Erythroblast (primary cell): ENCODE measurements around the gene PCA3.

Experiments
- DNase-seq, 2 experiments: peaks; one replicate each; lab custom pipeline; 2025; lab: John Stamatoyannopoulos, UW
- GATA1 ChIP-seq: IDR thresholded peaks from 2 replicates; pipeline ENCODE4 v1.6.1; 2011; ENCODE audit warnings: low read depth, mild to moderate bottlenecking, control low read depth, low read length, moderate library complexity
- POLR2A ChIP-seq: IDR thresholded peaks from 2 replicates; pipeline ENCODE4 v1.6.1; 2011; ENCODE audit warnings: mild to moderate bottlenecking, low read length

PCA3 gene

DNA sequence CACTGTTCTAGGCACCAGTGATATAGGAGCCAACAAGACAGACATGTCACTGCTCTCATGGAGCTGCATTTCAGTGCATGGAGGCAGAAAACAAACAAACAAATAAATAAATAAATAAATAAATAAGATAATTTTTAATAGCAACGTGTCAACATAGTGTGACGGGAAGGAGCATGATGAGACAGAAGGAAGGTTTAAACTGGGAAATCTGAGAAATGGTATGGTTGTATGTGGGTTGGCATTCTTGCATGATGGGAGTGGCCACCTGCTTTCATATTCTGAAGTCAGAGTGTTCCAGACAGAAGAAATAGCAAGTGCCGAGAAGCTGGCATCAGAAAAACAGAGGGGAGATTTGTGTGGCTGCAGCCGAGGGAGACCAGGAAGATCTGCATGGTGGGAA lies at the start of gene PCA3:
Gene PCA3 (plus strand): TSS at position 301 of the 400 bp plus-strand sequence.
- TF ChIP-seq GATA1: no peak
- no peak for TF ChIP-seq POLR2A
- no peak for DNase-seq

DNA sequence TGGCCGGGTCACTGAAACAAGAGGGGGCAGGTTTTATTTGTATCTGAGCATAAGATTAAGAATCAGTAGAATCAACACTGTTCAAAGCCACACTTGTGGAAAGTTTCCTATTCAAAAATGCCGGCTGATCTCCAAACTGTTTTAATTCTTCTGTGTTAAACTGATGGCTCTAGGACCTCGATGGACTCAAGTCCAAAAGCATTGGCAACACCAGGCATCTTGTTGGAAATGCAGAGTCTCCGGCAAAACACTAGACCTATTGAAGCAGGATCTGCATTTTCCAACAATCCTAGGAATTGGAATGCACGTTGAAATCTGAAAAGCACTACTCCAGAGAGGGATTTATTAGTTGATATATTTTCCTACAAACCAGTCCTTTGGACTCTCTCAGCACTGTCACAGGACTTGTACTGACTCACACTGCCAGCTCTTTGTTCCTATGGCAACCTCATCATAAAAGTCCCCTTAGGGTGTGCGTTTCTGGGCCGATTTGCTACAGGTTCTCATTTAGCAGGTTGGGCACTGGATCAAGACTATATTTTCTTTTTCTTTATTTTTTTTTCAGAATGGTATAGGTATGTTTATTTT lies 48.1 kb upstream of the PCA3 start:
- TF ChIP-seq POLR2A (no peak), GATA1 (no peak)
- DNase-seq: no peak

DNA sequence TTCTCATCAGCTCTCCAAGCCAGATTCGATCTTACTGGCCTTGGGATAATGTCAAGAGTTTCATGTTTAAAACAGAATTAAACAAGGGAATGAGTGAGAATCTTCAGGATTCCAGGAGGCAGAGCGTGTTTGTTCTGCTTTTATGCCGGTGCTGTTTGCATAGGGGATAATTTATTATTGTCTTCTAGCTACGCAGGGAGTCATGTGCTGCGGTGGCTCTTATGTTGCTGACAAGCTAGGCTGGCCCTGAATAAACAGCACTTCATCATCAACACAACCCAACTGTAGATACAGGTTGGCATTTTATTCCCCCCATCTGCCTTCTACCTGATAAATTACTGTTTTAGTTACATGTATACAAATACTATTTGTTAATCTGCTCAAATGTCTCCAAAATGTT lies 47.1 kb upstream of the PCA3 start:
- no peak for DNase-seq
- no peak for TF ChIP-seq POLR2A
- no peak for TF ChIP-seq GATA1

DNA sequence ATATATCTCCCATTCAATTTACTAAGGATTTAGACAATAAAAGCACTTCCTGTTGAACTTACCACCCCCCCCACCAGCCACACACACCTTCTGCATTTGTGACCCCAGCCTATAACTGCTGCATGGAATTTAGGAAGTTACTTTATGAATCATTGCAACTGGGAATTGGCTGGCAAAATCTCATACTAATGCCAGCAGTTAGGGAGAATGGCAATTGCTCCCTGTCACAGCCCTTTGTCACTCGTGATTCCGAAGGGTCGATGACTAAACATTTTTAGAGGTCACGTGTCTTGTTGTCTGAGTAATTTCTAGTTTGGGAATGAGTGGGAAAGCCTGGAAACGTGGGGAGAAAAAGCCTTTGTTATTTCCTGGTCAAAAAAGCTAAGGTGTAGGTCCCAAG lies 46.6 kb upstream of the PCA3 start:
- no peak for DNase-seq
- no peak for TF ChIP-seq GATA1
- no peak for TF ChIP-seq POLR2A

DNA sequence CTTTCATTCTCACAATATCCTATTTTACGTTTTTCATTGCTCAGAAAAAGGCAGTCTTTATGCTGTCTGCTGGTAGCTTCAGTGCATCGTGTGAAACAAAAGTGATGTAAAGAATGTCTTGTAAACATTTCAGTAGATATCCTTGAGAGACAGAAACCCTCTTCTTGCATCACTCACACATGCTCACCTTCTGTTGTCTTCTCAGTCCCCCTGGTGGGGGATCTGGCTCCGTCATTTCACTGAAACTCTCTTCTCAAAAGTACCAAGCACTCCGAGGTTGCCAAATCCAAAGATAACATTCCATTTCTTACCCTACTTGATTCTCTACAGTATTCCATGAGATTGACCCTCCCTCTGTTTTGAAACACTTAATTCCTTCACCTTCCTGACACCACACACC lies 46.1 kb upstream of the PCA3 start:
- DNase-seq: no peak
- TF ChIP-seq POLR2A (no peak), GATA1 (no peak)

DNA sequence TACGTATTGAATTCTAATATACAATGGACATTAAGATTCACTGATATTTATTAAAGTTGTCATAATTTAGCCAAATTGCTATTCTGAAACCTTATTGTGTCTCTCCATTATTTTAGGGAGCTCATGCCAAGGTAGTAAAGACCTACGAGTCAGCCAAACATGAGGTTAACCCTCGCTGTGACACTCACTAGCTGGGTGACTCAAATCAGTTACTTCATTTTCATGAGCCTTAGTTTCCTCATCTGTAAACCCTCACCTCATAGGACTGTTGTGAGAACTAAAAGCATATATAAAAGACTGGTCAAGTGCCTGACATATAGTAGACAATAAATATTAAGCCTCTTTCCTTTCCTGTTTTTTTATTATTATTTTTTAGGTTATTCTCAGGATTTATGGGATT lies 44.0 kb upstream of the PCA3 start:
- no peak for DNase-seq

DNA sequence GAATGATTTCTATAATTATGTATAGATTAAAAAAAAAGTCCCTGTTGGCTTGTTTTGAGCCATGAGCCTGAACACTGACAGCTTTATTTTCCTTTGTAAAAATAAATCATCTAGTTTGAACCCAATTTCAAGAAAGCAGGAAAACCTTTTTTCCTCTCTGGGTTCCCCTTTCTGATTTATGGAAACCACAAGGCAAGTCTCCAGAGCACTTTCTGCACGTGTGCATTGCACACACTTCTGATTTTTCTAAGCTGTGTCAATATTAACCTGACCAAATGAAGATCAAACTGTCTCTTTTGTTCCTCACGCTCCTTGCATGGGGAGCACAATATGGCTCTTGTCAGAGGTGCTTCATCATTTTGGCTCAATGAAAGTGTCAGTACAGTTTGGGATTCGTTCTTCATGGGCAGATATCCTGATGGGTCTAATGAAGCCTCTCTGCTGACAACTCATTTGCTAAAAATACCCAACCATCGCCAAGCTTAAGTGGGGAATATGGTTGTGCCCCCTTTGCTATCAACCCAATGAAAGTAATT lies 39.2 kb upstream of the PCA3 start:
- TF ChIP-seq POLR2A: no peak
- no peak for TF ChIP-seq GATA1
- no peak for DNase-seq

More for the DNA sequence above, 44.0 kb upstream of the PCA3 start:
- no peak for TF ChIP-seq POLR2A
- no peak for TF ChIP-seq GATA1

DNA sequence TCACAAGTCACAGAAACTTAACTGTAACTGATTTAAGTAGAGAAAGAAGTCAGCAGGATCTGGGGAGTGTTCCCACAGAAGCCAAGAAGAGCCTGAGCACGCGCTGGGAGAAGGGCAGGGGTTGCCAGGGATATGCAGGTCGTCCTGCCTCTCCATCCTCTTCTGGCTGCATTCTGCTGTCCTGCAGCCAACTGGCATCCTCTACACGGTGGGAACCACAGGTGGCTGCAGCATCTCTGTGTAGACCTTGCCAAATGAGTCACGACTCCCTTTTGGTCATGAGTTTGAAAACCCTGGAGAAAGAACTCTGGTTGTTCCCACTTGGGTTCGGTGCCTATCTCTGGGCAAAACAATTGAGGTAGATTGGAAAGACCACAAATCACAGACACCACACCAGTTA lies 38.4 kb upstream of the PCA3 start:
- DNase-seq: no peak
- TF ChIP-seq POLR2A (no peak), GATA1 (no peak)

DNA sequence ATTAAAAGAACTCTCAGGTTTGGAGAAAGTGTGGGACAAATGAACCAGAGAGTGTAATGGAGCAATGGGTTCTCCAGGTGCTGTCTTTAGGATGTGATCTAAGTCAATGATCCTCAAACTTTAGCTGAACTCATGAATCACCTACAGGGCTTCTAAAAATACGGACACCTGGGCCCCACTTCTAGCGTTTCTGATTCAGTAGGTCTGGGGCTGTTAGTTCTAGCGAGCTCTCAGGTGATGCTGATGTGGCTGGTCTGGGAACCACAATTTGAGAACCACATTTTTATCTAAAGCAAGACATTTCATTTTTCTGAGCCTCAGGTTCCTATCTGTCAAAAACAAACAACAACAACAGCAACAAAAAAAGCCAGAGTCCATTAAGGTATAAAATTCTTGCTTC lies 35.1 kb upstream of the PCA3 start:
- DNase-seq: no peak
- TF ChIP-seq POLR2A (no peak), GATA1 (no peak)

DNA sequence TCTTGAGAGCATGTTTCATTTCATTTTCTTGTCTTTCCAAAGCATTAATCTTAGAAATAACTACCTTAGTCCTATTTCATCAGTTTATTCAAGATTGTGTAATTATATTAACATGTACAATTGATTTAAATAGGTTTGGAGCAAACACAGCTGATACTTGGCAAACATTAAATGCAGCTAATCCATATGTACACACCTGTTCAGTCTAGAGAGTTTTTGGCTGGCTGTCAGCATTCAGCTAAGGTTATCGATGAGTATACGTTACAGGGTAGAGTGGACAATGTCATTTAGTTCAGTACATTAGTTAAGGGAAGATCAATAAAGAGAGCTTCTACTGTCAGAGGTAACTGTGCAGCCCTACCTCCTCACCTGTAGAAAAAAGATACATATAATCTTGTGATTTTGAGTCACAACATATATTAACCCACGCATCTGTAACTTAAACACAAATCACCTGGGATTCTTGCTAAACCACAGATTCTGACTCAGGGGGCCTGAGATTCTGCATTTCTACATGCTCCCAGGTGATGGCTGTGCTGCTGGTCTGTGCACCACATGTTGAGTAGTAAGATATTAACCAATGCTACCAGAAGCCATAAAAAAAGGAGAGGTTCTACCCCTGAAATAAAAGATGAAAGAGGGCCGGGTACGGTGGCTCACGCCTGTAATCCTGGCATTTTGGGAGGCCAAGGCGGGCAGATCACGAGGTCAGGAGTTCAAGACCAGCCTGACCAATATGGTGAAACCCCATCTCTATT lies 34.1 kb upstream of the PCA3 start:
- no peak for TF ChIP-seq POLR2A
- TF ChIP-seq GATA1: no peak

DNA sequence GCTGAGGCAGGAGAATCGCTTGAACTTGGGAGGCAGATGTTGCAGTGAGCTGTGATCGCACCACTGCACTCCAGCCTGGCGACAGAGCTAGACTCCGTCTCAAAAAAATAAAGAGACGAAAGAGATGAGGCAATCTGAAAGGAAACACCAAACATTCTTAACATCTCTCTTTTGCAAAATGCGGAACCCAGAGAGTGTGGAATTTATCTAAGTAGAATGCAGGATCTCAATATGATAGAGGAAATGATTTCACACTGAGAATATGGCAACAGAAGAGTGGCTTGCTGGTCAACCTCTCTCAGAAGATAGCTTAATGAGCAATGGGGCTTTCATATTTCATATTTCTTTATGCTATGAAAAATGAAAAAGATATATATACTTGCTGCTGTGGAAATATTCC lies 33.4 kb upstream of the PCA3 start:
- DNase-seq: no peak
- TF ChIP-seq POLR2A (no peak), GATA1 (no peak)

More for the DNA sequence above, 34.1 kb upstream of the PCA3 start:
- DNase-seq: no peak

DNA sequence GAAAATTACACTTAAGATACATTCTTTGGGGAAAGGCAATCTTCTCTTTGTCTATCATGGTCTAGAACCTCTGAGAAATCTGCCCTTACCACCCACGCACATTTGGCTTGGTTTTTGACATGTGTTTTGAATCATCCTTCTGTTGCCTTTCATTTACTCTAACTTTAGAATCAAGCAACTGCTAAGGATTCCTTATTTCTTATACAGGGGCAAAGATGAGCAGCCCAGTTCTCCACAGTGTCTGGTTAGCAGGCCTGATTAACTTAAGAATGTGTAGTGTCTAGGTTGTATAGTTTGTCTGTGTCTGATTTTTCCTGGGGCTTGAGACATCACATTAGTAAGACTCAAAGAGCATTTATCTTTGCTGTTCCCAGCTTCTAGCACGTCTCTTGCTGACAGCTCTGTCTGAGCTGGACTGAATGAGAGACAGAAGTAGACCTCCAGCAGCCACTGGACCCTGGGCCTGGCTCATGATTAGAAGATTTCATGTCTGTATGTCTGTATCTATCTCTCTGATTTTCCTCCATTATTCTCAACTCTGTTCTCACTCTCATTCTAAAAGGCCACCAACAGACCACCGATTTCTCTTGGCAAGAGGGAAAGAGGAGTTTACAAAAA lies 31.8 kb upstream of the PCA3 start:
- no peak for DNase-seq

DNA sequence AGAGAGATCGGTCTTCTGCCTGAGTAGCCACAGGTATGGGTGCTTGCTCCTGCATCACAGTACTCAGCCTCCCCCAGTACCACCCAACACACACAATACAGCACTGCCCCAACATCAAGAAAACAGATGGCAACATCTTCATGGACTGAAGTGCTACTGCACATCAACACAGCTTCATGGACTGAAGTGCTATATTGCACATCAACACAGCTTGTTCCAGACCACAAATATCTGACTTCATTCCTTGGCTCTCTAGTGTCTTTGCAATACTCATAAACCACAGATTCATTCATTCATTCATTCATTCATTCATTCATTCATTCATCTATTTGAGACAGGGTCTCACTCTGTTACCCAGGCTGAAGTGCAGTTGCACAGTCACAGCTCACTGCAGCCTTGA lies 31.1 kb upstream of the PCA3 start:
- no peak for DNase-seq
- no peak for TF ChIP-seq POLR2A
- TF ChIP-seq GATA1: no peak

More for the DNA sequence above, 31.8 kb upstream of the PCA3 start:
- no peak for TF ChIP-seq POLR2A
- TF ChIP-seq GATA1: no peak

DNA sequence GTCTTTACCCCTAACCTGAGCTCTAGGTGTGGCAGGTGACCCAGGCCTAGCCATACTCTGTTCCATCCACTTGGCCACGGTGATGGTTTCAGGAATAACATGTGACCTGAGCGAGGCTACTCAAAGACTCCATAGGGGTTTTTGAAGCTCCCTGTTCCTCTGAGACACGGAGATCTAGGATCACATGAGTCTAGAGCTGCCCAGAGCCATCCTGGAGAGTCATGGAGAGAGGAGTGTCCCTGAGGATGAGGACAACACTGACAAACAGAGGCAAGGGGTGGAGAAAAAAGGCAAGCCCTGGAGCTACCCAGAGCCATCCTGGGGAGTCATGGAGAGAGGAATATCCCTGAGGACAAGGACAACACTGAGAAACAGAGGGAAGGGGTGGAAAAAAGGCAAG lies 29.5 kb upstream of the PCA3 start:
- no peak for TF ChIP-seq POLR2A
- no peak for TF ChIP-seq GATA1

More for the DNA sequence above, 29.5 kb upstream of the PCA3 start:
- DNase-seq: no peak
